HG03135 (cell line): Measurements from ENCODE around the gene ITGB3.
"Not testable (repeated sequence)": the region's sequence is repeated elsewhere in the genome, so short reads cannot be mapped to it uniquely, and the experiment has no call there.

Experiments used
- ATAC-seq: cut with Tn5 transposase; IDR thresholded peaks from one replicate; pipeline ENCODE4 v1.9.1; 2021; ENCODE audit warnings: mild to moderate bottlenecking, moderate library complexity; ENCODE audit not compliant: unreplicated experiment

Gene ITGB3

DNA sequence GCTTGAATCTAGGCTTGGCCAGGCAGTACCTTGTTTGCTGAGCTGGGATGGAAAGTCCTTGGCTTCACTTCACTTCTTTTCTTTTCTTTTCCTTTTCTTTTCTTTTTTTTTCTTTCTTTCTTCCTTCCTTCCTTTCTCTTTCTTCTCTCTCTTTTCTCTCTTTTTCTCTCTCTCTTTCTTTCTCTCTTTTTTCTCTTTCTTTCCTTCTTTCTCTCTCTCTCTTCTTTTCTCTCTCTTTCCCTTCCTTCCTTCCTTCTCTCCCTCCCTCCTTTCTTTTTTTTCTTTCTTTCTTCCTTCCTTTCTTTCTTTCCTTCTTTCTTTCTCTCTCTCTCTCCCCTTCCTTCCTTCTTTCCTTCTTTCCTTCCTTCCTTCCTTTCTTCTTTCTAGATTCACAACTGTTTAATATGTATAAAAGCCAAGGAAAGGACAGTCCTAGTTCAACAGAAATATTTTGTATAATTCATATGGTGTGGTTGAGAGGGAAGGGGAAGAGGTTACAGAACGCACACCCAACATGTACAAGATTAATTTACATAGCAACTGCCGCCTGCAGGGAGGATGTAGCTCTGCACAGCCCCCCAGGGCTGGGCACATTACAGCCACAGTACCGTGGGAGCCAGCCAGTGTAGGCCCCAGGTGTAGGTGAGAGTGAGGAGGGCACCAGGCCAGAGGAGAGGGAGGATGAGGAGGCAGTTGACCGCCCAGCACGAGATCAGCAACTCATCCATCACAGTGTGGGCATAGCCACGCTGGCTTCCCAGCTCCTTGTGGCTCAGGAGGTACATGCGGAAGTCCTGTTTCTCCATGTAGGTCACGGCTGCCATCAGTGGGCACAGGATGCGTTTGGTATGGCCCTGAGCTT lies 9.7 kb upstream of the ITGB3 start:
- ATAC-seq = no peak

DNA sequence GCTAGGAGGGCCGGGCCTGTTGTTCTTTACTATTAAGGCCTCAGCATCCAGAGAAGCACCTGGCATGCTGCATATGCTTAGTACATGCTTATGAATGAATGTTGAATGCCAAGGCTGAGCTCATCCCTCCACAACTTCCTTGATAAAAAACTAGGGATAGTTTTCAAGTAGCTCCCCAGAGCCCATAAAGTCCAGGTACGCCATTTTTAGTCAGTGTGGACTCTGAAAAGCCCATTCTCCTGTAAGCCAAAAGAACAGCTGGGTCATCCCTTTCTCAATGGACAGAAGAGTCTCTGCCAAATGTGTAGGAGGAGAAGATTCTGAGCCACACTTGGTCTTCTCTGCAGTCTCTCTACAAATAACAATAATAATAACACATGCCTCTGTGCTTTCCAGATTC lies 8.9 kb upstream of the ITGB3 start:
- no peak for ATAC-seq

DNA sequence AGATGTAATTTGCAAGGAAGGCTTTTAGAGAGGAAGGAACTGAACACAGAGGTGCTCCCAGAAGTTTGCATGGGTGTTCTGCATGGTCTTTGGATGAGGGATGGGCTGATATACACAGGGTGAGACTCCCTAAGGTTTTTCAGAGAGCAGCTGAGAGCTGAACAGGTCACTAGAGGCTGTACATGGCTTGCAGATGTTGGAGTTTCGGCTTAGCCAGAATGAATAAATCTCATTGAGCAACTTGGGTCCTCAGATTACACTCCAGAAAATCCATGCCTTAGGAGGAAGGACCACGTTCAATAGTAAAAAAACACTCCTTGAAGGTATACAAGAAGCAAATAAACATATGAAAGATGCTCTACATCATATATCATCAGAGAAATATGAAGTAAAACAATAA lies 7.5 kb upstream of the ITGB3 start:
- no peak for ATAC-seq

DNA sequence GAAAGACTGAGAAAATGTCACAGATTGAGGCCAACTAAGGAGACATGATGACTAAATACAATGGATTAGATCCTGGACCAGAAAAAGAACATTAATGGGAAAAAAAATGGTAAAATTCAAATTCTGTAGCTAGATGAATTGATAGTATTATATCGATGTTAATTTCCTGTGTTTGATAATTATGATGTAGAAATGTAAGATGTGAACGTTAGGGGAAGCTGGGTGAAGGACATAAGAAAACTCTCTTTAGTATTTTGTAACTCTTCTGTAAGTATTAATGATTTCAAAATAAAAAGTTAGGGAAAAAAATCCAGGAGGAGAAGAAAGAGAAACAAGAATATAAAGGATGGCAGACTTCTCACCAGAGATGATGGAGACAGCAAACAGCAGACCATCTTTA lies 2.8 kb upstream of the ITGB3 start:
- ATAC-seq = no peak

DNA sequence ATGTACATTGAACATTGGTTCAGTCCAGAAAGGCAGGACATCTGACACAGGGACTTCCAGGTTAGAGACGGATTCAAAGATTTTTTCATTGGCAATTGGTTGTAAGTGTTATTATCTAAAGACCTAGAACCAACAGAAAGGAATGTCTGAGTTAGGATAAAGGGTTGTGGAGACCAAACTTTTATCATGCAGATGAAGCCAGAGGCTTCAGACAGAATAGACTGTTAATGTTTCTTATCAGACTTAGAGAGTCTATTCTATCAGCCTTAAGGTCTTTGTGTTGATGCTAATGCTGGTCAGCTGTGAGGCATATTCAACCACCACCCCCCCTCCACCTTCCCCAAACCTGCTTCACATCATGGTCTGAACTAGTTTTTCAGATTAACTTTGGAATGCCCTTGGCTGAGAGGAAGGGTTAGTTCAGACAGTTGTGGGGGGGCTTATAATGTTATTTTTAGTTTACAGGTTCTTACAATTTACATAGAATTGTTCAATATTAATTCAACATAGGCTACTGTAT lies 2.1 kb upstream of the ITGB3 start:
- no peak for ATAC-seq

DNA sequence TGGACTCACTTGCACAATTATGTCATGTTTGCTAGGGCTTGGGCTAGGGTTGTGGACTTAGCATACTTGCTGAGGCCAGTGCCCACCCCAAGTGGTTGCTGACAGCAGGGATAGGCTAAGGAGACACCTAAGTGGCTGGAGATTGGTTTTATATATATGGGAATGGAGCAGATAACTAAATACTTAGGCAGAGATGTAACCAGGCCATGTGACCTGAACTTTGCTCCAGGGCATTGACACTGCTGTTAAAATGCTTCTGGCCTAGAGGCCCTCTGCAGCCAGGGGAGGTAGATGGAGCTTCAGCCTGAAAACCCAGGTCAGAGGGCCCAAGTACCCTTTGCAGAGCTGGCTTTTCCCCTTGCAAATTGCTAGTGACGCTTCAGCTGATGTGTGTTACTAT lies 1.4 kb upstream of the ITGB3 start:
- no peak for ATAC-seq

DNA sequence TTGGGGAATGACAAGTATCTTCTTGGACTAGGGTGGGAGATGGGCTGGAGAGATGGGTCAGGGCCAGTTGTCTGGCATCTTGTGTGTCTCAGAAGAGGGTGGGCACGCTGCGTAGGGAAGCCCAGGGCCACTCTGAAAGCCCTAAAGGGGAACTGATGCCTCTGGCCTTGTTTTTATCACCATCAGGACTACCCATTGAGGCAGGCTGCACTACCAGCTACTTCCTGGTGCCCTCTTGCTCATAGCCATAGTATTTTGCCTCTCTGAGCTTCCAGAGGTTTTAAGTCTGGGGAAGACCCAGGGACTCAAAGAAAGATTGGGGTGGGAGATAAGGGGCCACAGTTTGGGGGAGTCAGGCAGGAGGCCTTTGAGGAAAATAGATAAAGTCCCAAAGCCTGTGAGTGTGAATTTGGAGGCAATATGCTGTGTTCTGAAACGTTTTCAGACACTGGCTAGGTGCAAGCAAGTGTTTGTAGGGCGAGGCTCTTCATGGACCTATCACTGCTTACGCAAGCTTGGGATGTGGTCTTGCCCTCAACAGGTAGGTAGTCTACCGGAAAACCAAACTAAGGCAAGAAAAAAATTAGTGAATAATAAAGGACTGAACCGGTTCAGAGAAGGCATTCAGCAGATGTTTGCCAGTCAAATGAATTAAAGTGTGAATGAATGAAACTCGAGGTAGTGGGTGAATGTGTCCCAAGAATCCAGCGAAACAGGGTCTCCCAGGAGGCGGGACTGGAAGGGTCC lies 688 bp upstream of the ITGB3 start:
- no peak for ATAC-seq

DNA sequence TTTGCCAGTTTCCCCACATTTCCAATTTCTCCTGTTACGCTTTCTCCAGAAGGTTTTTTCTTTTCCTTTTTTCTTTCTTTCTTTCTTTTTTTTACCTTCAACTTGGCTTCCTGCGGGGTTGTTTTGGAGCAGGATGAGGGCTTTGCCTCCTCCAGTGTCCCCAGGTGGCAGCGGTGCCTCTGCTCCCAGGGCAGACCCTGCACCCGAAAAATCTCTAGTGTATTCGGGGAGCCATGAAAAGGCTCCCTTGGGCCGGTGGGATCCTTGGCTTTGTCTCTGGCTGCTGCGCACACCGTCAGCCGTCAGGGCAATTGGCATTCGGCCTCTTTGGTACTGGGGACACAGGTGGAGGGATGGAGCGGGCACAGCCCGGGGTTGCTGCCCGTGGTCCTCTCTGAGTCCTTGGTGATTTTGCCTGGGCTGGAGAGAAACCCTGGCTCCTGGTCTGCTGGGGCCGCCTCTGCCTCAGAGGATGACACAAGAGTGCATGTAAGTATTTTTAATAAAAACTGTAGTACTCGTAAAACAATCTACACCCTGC lies 846 bp downstream of the ITGB3 start:
- ATAC-seq = no peak

DNA sequence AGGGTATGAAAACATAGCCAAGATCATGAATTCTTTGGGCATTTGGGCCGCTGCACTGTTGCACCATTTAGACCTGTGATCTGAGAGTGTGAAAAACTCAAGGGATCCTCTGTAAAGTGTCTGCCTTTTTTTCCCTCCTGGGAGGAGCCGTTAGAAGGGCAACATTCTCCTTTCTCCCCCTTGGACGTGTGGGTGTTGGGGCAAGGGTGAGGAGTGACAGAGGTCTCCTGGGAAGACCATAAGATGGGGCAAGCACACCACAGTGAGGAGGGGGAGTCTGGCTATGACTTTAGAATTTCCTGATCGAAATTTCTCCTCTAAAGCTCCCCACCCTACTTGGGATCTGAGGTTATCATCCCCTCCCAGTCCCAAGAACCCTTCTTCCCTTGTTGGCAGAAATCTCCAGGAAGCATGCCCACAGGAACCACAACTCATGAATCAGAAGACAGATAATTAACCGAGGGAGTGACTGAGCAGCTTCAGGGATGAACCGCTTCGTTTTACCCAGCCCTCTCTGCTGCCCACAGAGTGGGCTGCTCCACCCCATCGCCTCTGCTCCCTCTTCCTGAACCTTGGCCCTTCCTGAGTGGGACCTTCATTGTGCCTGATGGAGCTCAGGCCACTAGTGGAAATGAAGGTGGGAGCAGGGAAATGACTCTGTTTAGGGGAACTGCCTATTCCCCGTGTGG lies 4.2 kb downstream of the ITGB3 start:
- no peak for ATAC-seq

DNA sequence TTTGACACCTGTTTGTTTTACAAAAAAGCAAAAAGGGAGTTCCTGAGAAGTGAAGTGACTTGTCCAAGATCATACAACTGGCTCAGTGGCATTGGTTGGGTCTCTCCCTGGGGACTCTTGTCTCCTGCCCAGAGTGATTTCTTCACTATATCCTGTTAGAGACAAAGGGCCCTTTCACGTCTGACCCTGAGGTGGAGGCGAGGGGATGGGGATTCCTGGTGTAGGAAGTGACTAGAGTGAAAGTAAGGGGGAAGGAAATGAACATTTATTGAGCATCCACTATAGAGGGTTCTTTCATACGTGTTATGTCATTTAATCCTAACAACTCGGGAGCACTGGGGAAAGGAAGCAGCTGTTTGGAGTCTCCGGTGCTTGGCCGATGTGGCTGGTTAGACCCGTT lies 9.0 kb downstream of the ITGB3 start:
- ATAC-seq = no peak

DNA sequence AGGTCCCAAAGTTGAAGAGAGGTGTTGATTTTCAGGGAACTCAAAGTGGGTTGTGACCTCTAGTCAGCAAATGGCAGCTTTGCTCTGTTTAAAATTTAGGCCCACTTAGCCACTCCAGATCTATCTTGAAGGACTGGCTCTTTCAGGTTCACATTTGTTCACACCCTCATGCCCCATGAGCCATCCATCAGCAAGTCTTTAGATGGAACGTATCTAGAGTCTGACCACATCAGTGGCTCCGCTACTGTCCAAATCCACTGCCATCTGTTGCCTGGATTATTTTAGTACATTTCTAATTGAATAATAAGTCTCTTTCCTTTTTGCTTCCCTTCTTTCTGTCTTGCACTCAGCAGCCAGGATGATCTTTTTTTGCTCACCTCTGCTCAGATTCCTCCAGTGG lies 10.5 kb downstream of the ITGB3 start:
- no peak for ATAC-seq

DNA sequence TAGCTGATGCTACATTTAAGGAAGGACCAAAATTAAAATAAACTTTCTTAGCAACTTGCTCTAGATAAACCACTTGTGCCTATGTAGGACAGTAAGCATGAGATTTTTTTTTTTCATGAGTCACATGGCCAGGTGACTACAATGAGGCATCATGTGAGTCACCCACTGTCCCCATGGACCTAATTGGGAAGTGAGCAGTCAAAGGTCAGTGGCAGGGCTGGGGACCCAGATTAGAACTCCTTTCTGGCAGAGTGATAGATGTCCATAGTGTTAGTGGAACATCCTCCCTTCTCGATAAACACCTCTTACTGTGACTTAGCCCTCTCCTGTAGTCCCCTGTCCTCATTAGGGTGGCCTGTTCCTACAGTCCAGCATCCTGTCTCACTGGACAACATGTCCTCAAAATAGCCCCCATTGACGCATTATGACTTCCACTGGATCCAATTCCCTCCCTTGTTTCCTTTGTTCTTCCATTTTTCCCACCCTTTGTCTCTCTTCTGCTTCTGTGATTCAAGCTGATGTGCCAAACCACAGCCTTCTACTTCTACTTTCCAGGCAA lies 12.4 kb downstream of the ITGB3 start:
- ATAC-seq = no peak

DNA sequence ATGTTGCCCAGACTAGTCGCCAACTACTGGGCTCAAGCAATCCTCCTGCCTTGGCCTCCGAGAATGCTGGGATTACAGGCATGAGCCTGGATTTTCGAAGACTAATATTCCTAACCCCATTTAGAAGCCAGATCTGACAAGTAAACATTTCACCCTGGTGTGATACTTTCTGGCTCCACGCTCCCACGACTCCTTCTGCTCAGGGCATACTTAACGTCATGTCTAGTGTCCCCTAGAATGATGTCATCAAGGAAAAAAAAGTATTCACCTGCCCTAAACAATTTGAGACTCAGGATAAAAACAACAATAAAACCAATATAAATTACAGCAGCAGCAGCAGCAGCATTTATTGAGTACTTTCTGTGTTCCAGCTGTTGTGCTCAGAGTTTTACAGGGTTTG lies 13.2 kb downstream of the ITGB3 start:
- no peak for ATAC-seq

DNA sequence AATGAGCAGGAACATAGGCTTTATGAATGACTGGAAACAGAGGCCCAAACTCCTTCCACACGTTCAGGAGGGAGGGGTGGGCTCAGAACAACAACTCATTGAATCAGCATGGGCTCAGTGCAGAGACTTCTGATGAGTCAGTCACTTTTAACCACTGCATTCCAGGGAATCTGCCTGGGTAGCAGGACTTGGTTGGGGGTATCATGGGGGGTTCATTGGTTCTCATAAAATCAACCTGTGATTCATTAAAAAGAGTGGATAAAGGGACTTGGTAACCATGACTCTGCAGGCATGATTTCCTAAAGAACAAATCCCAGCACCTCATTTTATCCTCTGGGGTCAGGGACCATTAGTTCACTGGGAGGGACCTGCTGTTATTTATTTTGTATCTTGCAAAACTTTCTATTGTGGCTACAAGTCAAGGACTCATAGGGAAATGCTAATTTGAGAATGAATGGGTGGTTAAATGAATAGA lies 13.8 kb downstream of the ITGB3 start:
- no peak for ATAC-seq

DNA sequence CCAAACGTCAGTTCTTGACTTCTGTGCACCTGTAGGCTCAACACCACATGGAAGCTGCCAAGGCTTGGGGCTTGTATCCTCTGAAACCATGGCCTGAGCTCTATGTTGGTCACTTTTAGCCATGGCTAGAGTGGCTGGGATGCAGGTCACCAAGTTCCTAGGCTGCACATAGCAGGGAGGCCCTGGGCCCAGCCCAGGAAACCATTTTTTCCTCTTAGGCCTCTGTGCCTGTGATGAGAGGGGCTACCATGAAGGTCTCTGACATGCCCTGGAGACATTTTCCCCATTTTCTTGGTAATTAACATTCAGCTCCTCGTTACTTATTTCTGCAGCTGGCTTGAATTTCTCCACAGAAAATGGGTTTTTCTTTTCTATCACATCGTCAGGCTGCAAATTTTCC lies 15.3 kb downstream of the ITGB3 start:
- ATAC-seq = not testable (repeated sequence)

DNA sequence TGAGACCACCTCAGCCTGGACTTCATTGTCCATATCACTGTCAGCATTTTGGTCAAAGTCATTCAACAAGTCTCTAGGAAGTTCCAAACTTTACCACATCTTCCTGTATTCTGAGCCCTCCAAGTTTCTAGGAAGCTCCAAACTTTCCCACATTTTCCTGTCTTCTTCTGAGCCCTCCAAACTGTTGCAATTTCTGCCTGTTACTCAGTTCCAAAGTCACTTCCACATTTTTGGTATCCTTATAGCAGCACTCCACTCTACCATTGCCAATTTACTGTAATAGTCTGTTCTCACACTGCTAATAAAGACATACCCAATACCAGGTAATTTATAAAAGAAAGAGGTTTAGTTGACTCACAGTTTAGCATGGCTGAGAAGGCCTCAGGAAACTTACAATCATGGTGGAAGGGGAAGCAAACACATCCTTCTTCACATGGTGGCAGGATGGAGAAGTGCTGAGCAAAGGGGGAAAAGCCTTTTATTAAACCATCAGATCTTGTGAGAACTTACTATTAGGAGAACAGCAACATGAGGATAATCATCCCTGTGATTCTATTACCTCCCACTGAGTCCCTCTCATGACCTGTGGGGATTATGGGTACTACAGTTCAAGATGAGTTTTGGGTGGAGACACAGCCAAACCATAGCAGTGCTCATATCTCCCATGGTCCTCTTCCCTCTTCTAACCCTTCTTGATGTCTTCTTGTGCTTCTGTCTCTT lies 16.1 kb downstream of the ITGB3 start:
- not testable (repeated sequence) for ATAC-seq

DNA sequence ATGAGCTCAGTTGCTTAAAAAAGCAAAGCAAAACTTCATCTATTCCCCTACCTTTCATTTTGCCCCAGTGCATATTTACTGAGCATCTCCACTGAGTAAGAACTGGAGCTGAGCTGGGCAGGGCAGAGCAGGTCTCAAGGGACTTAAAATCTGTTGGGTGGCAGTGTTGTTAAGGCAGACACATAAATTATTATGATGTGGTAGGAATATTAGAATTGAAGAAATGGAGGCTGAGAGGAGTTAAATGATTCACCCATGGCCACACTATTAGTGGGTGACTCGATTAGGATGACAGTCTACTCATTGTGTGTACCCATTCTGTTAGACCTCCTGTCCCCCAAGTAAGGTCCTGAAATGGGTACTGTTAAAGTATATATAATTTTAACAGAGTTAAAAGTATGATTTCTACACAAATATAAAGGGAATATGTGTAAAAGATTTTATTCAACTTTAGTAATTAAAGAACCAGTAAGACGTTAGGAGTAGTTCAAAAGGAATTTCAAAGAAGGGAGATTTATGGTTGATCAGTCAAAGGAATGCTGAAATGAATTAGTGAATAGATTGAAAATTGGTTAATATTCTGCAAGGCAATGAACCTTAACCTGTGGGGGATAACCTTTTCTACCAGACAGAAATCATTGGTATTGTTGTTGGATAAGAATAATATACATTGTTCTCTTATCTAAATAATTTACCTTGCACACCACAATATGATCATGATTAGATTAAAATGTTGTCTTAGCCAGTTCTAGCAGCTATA lies 17.5 kb downstream of the ITGB3 start:
- no peak for ATAC-seq

DNA sequence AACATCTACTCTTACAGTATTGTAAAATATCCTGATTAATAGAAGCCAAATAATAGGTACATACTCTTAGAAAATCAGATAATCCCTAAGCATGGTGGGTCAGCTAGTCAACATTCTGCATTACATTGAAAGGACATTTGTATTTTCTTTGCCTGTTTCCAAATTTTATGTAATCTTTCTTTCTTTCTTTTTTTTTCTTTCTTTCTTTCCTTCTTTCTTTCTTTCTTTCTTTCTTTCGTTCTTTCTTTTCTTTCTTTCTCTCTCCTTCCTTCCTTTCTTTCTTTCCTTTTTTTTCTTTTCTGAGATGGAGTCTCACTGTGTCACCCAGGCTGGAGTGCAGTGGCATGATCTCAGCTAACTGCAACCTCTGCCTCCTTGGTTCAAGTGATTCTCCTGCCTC lies 18.9 kb downstream of the ITGB3 start:
- no peak for ATAC-seq

DNA sequence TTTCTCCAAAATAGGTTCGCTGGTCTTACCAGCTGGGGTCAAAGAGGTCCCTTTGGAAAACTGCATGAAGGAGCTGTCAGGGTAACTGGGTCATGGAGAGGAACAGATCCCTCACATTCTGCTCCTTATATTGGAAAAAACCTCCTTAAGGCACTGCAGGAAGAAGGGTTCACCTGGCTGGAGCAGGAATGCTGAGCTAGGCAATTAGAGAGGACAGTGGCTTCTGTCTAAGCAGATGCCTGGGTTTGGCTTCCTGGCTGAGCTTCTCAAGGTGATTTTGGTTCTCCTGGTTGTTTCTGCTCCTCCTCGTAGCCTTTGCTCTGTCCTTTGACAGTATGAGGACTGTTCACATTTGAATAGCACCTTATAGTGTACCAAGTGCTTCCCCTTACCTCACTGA lies 19.6 kb downstream of the ITGB3 start:
- ATAC-seq = no peak
